GM10248 (cell line): ENCODE data around the gene CYP1A1.
A peak's percentile ranks its signal among the peaks of the same experiment; 100 is the strongest.

Experiments used
- CTCF ChIA-PET: fragments of 300-600 bp; sonication (Branson Sonifier 250); formaldehyde crosslinking; extraction: SDS; loops from one replicate; lab custom pipeline; 2021; ENCODE audit warnings: antibody characterized with exemption; lab: Yijun Ruan, JAX
- POLR2A ChIA-PET: fragments of 350-650 bp; sonication (Branson Sonifier 250); formaldehyde crosslinking; extraction: SDS; loops from one replicate; lab custom pipeline; 2020; ENCODE audit warnings: antibody characterized with exemption; lab: Yijun Ruan, JAX
- DNase-seq: peaks from one replicate; pipeline ENCODE4 v3.0.0; 2012; ENCODE audit errors: extremely low spot score
- CTCF ChIP-seq: IDR thresholded peaks from 2 replicates; pipeline ENCODE4 v1.5.1; 2012; ENCODE audit warnings: mild to moderate bottlenecking, low read depth; ENCODE audit errors: extremely low read depth, missing control alignments, control extremely low read depth

CYP1A1 gene

GRCh38 chr15:74727727-74728126 is 2.4 kb upstream of the CYP1A1 start:
- ChIA-PET POLR2A (no interaction called here), CTCF (no interaction called here)
- no peak for DNase-seq
- TF ChIP-seq CTCF, result no peak

- POLR2A ChIA-PET, result no interaction called here
- TF ChIP-seq CTCF, result no peak
- no peak for DNase-seq
- CTCF ChIA-PET, result interaction anchor here (0.8 to 3.4 kb wide), 2 partner anchors 42 to 50 kb away, joined by 3 to 12 read pairs; no protein-coding TSS in a partner anchor
Measured at GRCh38 chr15:74726774-74727164, 1.4 kb upstream of the CYP1A1 start.

DNA sequence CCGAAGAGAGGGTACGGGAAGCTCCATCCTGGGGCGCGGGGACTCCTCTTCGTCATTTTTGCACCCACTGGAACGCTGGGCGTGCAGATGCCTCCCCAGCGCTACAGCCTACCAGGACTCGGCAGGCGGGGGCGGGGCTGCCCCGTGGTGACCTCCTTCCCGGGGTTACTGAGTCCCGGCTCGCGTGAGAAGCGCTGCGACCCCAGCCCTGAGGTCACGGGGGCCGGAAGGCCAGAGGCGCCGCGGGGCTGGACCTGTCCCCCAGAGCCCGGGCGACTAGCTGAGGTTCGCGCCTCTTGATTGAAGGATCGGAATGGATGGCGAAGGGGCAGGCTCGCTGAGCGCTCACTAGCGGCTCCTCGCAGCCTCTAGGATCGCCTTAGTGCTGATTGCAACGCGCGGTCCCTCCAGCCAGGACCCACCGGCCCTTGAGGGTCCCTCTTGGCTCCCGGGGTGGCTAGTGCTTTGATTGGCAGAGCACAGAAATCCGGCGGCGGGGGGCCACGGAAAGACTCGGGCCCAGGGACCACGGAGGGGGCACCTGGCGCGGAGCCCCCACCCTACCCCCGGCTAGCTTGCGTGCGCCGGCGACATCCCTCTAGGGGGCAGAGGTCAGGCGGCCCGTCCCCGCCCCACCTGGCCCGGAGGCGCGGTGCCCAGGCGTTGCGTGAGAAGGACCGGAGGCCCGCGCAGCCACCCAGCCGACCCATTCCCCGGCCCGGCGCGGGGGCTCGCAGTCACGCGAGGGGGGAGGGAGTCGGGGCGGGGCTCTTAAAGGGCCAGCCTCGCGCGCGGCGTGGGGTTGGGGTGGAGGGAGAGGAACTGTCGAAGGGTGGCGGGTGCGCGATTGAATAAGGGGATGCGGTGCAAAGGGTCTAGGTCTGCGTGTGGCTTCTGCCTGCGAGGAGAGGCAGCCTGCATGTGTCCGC is 781 bp upstream of the CYP1A1 start:
- ChIA-PET POLR2A (no interaction called here), CTCF (interaction anchor here (0.6 to 3.4 kb wide), 6 partner anchors 12 to 352 kb away, joined by 3 to 12 read pairs (median 4); no protein-coding TSS in a partner anchor)
- TF ChIP-seq CTCF, result no peak
- DNase-seq, result peak; percentile 65

GRCh38 chr15:74724570-74725224 is 631 bp downstream of the CYP1A1 start:
- POLR2A ChIA-PET, result no interaction called here
- TF ChIP-seq CTCF, result no peak
- no peak for DNase-seq
- CTCF ChIA-PET, result interaction anchor here (1.1 to 3.4 kb wide), 8 partner anchors 14 to 126 kb away, joined by 3 to 12 read pairs (median 4); no protein-coding TSS in a partner anchor

DNA sequence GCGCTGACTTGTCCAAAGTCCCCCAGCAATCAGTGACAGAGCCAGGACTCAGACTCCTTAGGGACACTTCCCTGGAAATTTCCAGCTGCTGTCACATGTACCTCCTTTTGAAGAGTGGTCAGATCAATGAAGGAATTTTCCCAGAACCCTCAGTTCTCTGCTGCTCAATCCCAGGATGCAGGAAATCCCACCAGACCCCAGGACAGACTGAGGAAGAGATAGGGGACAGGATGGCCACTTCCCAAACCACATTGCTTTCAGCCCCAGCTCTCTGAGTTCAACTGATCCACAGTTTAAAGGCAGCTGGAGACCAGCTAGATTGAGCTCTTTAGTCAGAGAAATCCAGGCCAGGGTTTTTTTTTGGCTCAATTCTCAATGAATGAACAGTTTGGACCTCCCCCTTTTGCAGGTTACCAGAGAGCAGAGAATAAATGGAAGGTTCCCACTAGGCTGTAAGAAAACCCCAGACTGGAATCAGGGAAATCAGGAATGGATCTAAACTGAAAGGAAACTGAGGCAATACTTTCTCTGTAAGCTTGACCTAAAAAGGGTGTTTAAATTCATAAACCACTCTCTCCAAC is 1.5 kb downstream of the CYP1A1 start:
- ChIA-PET POLR2A (no interaction called here), CTCF (interaction anchor here (1.2 to 3.4 kb wide), 5 partner anchors 15 to 88 kb away, joined by 3 to 12 read pairs (median 4); no protein-coding TSS in a partner anchor)
- TF ChIP-seq CTCF, result no peak
- peak; percentile 60 for DNase-seq

GRCh38 chr15:74723187-74723586 is 2.1 kb downstream of the CYP1A1 start:
- ChIA-PET CTCF (interaction anchor here (3.4 kb wide), 1 partner anchor 46 kb away, joined by 12 read pairs; no protein-coding TSS in a partner anchor), POLR2A (no interaction called here)
- TF ChIP-seq CTCF, result no peak
- DNase-seq, result no peak
